Neural crest cell (in vitro differentiated cells): Measurements from ENCODE around the gene FSTL5. TPM values are rescaled to one million over a fixed set of nuclear protein-coding genes. Genes with fewer than 3 reads are reported as not detected.
A peak's percentile ranks its signal among the peaks of the same experiment; 100 is the strongest.
"Not testable (repeated sequence)": the region's sequence is repeated elsewhere in the genome, so short reads cannot be mapped to it uniquely, and the experiment has no call there.

Experiments
- DNase-seq: peaks from one replicate; pipeline ENCODE4 v3.0.0; 2021; ENCODE audit warnings: low read depth, mixed read lengths, low spot score
- H3K27ac Mint-ChIP-seq: one replicate; pipeline ENCODE4 v1.8.0; 2021; ENCODE audit warnings: mild to moderate bottlenecking, mixed read lengths; ENCODE audit not compliant: unreplicated experiment
- H3K27me3 Mint-ChIP-seq: 2 replicates; pipeline ENCODE4 v1.8.0; 2021; ENCODE audit warnings: low read depth, mild to moderate bottlenecking, mixed read lengths
- H3K36me3 Mint-ChIP-seq: 2 replicates; pipeline ENCODE4 v1.8.0; 2021; ENCODE audit warnings: low read depth, mild to moderate bottlenecking, mixed read lengths
- H3K4me1 Mint-ChIP-seq: 2 replicates; pipeline ENCODE4 v1.8.0; 2021; ENCODE audit warnings: mixed read lengths
- H3K4me3 Mint-ChIP-seq: one replicate; pipeline ENCODE4 v1.8.0; 2021; ENCODE audit warnings: mild to moderate bottlenecking, mixed read lengths
- H3K9me3 Mint-ChIP-seq: 2 replicates; pipeline ENCODE4 v1.8.0; 2021; ENCODE audit warnings: mixed read lengths
- CTCF ChIP-seq: fragments of 200-600 bp; sonication (generic); conservative IDR thresholded peaks from 2 replicates; pipeline ENCODE4 v1.5.0; 2021; ENCODE audit warnings: antibody characterized with exemption, mild to moderate bottlenecking
- total RNA-seq: library from RNA; stranded (reverse); gene quantifications from 2 replicates; pipeline ENCODE4 v1.2.1, GENCODE V29; 2021

FSTL5 gene
- total RNA-seq, 1 donor from 2014 or later, result 7.4 TPM

GRCh38 chr4:162117051-162117450 lies 46.7 kb downstream of the FSTL5 start:
- peaks cover 32% of the 10 kb centered on the region for H3K4me1 Mint-ChIP-seq
- no peak for TF ChIP-seq CTCF
- H3K9me3 Mint-ChIP-seq, result no peaks in the 10 kb centered on the region
- H3K27ac Mint-ChIP-seq, result no peak overlapping the region
- no peak overlapping the region for H3K4me3 Mint-ChIP-seq
- no peak for DNase-seq
- H3K36me3 Mint-ChIP-seq, result no peaks in the 10 kb centered on the region
- no peaks in the 10 kb centered on the region for H3K27me3 Mint-ChIP-seq

- H3K4me3 Mint-ChIP-seq, result no peak overlapping the region
- no peak for TF ChIP-seq CTCF
- H3K4me1 Mint-ChIP-seq, result peaks cover 32% of the 10 kb centered on the region
- H3K27ac Mint-ChIP-seq, result peak overlapping the region; percentile 17
- no peaks in the 10 kb centered on the region for H3K9me3 Mint-ChIP-seq
- no peaks in the 10 kb centered on the region for H3K36me3 Mint-ChIP-seq
- no peaks in the 10 kb centered on the region for H3K27me3 Mint-ChIP-seq
- no peak for DNase-seq
Measured at GRCh38 chr4:162116095-162116779, 47.6 kb downstream of the FSTL5 start.

- DNase-seq, result no peak
- no peaks in the 10 kb centered on the region for H3K9me3 Mint-ChIP-seq
Measured at GRCh38 chr4:162115333-162115732, 48.5 kb downstream of the FSTL5 start.

GRCh38 chr4:162111078-162111477 lies 52.7 kb downstream of the FSTL5 start:
- DNase-seq, result no peak
- Mint-ChIP-seq H3K4me1 (peaks cover 21% of the 10 kb centered on the region), H3K27me3 (no peaks in the 10 kb centered on the region), H3K9me3 (no peaks in the 10 kb centered on the region), H3K27ac (no peak overlapping the region), H3K4me3 (no peak overlapping the region), H3K36me3 (no peaks in the 10 kb centered on the region)
- no peak for TF ChIP-seq CTCF

More at GRCh38 chr4:162115333-162115732, 48.5 kb downstream of the FSTL5 start:
- TF ChIP-seq CTCF, result no peak
- H3K4me1 Mint-ChIP-seq, result peaks cover 32% of the 10 kb centered on the region
- H3K4me3 Mint-ChIP-seq, result no peak overlapping the region
- no peak overlapping the region for H3K27ac Mint-ChIP-seq
- no peaks in the 10 kb centered on the region for H3K27me3 Mint-ChIP-seq
- H3K36me3 Mint-ChIP-seq, result no peaks in the 10 kb centered on the region

- H3K9me3 Mint-ChIP-seq, result peaks cover 6% of the 10 kb centered on the region
- DNase-seq, result no peak
- H3K4me3 Mint-ChIP-seq, result no peak overlapping the region
- no peak for TF ChIP-seq CTCF
- H3K4me1 Mint-ChIP-seq, result peaks cover 3% of the 10 kb centered on the region
- no peak overlapping the region for H3K27ac Mint-ChIP-seq
- H3K36me3 Mint-ChIP-seq, result peaks cover 6% of the 10 kb centered on the region
- H3K27me3 Mint-ChIP-seq, result no peaks in the 10 kb centered on the region
Measured at GRCh38 chr4:162104459-162105124, 59.2 kb downstream of the FSTL5 start.

GRCh38 chr4:162103908-162104307 lies 59.9 kb downstream of the FSTL5 start:
- not testable (repeated sequence) for H3K27ac Mint-ChIP-seq, H3K27me3 Mint-ChIP-seq, DNase-seq, H3K9me3 Mint-ChIP-seq, H3K4me1 Mint-ChIP-seq, H3K4me3 Mint-ChIP-seq, H3K36me3 Mint-ChIP-seq
